Vagina (tissue), 2 donors: ENCODE results near the gene RNF11. TPM values are rescaled to one million over a fixed set of nuclear protein-coding genes. Genes with fewer than 3 reads are reported as not detected.
"Not testable (repeated sequence)": the region's sequence is repeated elsewhere in the genome, so short reads cannot be mapped to it uniquely, and the experiment has no call there.

ENCODE experiments used
- DNase-seq, 2 donors: peaks; one replicate each; pipeline ENCODE4 v3.0.0-alpha.2; 2017; ENCODE audit errors: extremely low spot score in 2 of 2
- H3K27ac ChIP-seq: fragments of 200-600 bp; sonication (generic); one replicate; pipeline ENCODE4 v1.5.1; 2019
- H3K27me3 ChIP-seq: fragments of 200-600 bp; sonication (generic); one replicate; pipeline ENCODE4 v1.5.1; 2019
- H3K36me3 ChIP-seq, 2 donors: fragments of 200-600 bp; sonication (generic); one replicate each; pipeline ENCODE4 v1.5.1; 2017 to 2019
- H3K4me1 ChIP-seq: fragments of 200-600 bp; sonication (generic); one replicate; pipeline ENCODE4 v1.5.1; 2019
- H3K4me3 ChIP-seq, 2 donors: fragments of 200-600 bp; sonication (generic); 1 replicate in 1 of 2; 2 replicates in 1 of 2; pipeline ENCODE4 v1.5.1; 2016 to 2019
- H3K9me3 ChIP-seq: fragments of 200-600 bp; sonication (generic); one replicate; pipeline ENCODE4 v1.5.1; 2019
- CTCF ChIP-seq, 3 experiments: fragments of 450-650 bp in 2 of 3; fragments of 200-600 bp in 1 of 3; sonication (generic) in 1 of 3; IDR thresholded peaks; one replicate each; pipeline ENCODE4 v1.5.1; 2017 to 2019; ENCODE audit warnings: antibody characterized with exemption in 3 of 3, mild to moderate bottlenecking in 2 of 3, moderate library complexity in 2 of 3
- POLR2A ChIP-seq, 2 donors: fragments of 450-650 bp; IDR thresholded peaks; one replicate each; pipeline ENCODE4 v1.6.1; 2017; ENCODE audit warnings: antibody characterized with exemption in 2 of 2, mild to moderate bottlenecking in 2 of 2, moderate library complexity in 2 of 2
- POLR2AphosphoS5 ChIP-seq, 2 donors: sonication (generic); formaldehyde crosslinking; IDR thresholded peaks; one replicate each; pipeline ENCODE4 v1.9.0; 2017; ENCODE audit warnings: antibody characterized with exemption in 2 of 2, mild to moderate bottlenecking in 2 of 2, low read depth in 1 of 2; ENCODE audit not compliant: insufficient read depth in 1 of 2
- intact Hi-C: fragments of 100-400 bp; cut with DNase I; formaldehyde crosslinking; loops from one replicate; pipeline ENCODE4 v1.15.1; 2023
- total RNA-seq: library from RNA; depleted of rRNA; stranded (reverse); fragments of >200 nt; gene quantifications from one replicate; pipeline ENCODE4 v1.2.3, GENCODE V29; 2016

The RNF11 gene
- total RNA-seq, 1 donor from 2014 or later, result 73.9 TPM

DNA sequence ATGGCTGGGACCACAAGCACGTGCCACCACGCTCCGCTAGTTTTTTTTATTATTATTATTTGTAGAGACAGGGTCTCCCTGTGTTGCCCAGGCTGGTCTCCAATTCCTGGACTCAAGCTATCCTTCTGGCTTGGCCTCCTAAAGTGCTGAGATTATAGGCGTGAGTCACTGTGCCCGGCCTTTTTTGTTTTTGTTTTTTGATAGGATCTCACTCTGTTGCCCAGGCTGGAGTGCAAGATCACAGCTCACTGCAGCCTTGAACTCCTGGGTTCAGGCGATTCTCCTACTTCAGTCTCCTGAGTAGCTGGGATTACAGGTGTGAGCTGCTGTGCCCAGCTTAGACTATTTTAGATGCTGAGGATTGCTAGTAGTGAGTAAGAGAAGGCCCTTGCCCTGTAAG lies 11.8 kb upstream of the RNF11 start:
- Histone ChIP-seq H3K27ac (no peak overlapping the region), H3K4me3 (no peak overlapping the region), H3K4me1 (no peaks in the 10 kb centered on the region), H3K27me3 (no peaks in the 10 kb centered on the region), H3K9me3 (no peaks in the 10 kb centered on the region), H3K36me3 (no peaks in the 10 kb centered on the region)
- intact Hi-C loops, result no loop called here
- TF ChIP-seq POLR2A (IDR thresholded peaks at IDR 0.05) (no peak), POLR2AphosphoS5 (IDR thresholded peaks at IDR 0.05; ENCODE audit: insufficient read depth in 1 of 2, low read depth in 1 of 2) (no peak)
- DNase-seq, result no peak

DNA sequence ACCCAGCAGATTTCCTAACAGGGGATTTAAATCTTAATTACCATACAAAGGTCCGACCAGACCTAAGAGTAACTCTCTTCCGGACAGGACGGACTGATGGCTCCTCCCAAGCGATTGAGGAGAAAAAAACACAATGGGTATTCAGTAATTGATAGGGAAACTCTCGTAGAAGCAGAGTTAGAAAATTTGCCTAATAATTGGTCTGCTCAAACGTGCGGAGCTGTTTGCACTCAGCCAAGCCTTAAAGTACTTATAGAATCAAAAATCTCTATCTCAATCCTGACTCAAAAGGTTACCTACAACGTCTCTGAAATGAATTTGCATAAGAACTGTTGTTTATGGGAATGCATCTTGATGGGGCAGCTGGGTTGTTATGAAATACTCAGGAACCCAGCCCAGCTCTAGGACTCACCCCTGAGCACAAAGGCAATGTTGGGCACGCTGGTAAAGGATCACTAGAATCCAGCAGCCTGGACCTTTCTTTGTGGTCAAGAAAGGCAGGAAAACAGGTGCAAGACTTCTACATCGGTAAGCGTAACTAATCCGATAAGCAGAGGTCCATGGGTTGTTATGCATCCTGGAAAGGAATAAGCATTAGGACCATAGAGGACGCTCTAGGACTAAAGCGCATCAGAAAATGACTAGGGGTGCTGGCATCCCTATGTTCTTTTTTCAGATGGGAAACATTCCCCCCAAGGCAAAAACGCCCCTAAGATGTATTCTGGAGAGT lies 8.7 kb upstream of the RNF11 start:
- H3K36me3 ChIP-seq, DNase-seq, intact Hi-C loops, H3K27me3 ChIP-seq, H3K4me3 ChIP-seq, H3K9me3 ChIP-seq, H3K27ac ChIP-seq, H3K4me1 ChIP-seq: not testable (repeated sequence)

DNA sequence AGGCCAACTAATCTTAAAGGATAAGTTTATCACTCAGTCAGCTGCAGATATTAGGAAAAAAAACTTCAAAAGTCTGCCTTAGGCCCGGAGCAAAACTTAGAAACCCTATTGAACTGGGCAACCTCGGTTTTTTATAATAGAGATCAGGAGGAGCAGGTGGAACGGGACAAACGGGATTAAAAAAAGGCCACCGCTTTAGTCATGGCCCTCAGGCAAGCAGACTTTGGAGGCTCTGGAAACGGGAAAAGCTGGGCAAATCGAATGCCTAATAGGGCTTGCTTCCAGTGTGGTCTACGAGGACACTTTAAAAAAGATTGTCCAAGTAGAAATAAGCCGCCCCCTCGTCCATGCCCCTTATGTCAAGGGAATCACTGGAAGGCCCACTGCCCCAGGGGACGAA lies 7.6 kb upstream of the RNF11 start:
- H3K4me3 ChIP-seq, DNase-seq, H3K27me3 ChIP-seq, H3K9me3 ChIP-seq, H3K27ac ChIP-seq, H3K4me1 ChIP-seq, intact Hi-C loops, H3K36me3 ChIP-seq: not testable (repeated sequence)

DNA sequence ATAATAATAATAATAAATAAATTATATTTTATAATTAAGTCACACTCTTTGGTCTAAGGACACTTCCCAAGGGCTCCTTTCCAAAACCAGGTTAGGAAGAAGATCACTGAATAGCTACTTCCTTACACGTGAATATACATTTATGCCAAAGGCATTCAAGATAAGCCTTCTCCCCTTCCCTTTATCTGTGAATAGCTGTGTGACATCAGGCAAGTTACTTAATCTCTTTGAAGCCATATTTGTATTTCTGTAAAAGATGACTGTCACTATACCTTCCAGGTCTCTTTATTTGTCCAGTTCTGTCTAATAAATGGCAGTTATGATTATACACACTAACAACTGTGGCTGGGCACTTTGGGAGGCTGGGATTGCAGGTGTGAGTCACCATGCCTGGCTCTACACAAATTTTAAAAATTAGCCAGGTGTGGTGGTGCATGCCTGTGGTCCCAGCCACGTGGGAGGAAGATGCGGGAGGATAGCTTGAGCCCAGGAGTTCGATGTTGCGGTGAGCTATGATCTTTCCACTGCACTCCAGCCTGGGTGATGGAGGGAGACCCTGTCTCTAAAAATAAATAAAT lies 5.5 kb upstream of the RNF11 start:
- Histone ChIP-seq H3K36me3 (no peaks in the 10 kb centered on the region), H3K4me3 (no peak overlapping the region), H3K27ac (no peak overlapping the region), H3K4me1 (peaks cover 7% of the 10 kb centered on the region), H3K27me3 (no peaks in the 10 kb centered on the region), H3K9me3 (no peaks in the 10 kb centered on the region)
- no peak for DNase-seq
- intact Hi-C loops, result no loop called here
- no peak for TF ChIP-seq POLR2AphosphoS5 (IDR thresholded peaks at IDR 0.05; ENCODE audit: insufficient read depth in 1 of 2, low read depth in 1 of 2)

DNA sequence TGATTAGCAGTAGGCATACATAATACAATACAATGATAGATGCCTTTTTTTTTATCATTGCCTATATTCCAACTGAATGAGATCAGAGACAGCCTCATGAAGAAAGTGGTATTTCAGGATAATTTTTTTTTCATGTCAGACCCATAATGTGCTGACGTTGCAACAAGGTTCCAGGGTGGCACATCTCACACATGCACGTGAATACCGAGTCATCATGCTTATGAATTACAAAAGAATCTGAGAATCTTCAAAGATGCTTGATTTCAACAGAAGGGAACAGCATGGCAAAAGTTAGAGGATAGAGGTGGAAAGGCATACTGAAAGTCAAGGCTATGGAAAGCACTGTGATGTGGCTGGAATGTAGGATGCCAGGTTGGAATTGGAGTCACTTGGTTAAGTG lies 5.0 kb upstream of the RNF11 start:
- TF ChIP-seq POLR2AphosphoS5 (IDR thresholded peaks at IDR 0.05; ENCODE audit: insufficient read depth in 1 of 2, low read depth in 1 of 2) (no peak), CTCF (IDR thresholded peaks at IDR 0.05) (no peak), POLR2A (IDR thresholded peaks at IDR 0.05) (no peak)
- Histone ChIP-seq H3K36me3 (no peaks in the 10 kb centered on the region), H3K27me3 (no peaks in the 10 kb centered on the region), H3K4me1 (peaks cover 9% of the 10 kb centered on the region), H3K9me3 (no peaks in the 10 kb centered on the region), H3K27ac (no peak overlapping the region), H3K4me3 (no peak overlapping the region)
- DNase-seq, result no peak
- intact Hi-C loops, result no loop called here

DNA sequence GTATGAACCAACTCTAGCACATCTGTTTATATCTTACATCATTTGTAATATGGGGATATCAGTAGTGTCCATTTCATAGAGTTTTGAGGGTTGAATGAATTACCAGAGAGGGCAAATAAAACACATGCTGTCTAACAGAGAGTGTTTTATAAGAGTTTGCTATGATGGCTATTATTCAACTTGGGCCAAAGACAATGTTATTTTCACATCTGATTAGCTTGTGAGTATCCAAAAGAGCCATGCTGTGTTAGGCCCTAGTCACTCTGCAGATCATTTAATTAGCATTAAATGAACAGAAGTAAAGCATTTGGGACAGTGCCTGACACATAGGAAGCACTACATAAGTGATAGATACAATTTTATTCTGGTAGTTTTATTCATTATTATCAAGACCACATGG lies 4.2 kb upstream of the RNF11 start:
- Histone ChIP-seq H3K27me3 (no peaks in the 10 kb centered on the region), H3K4me3 (no peak overlapping the region), H3K36me3 (no peaks in the 10 kb centered on the region), H3K9me3 (no peaks in the 10 kb centered on the region), H3K27ac (no peak overlapping the region), H3K4me1 (peaks cover 9% of the 10 kb centered on the region)
- intact Hi-C loops, result no loop called here
- no peak for DNase-seq
- TF ChIP-seq CTCF (IDR thresholded peaks at IDR 0.05) (no peak), POLR2A (IDR thresholded peaks at IDR 0.05) (no peak), POLR2AphosphoS5 (IDR thresholded peaks at IDR 0.05; ENCODE audit: insufficient read depth in 1 of 2, low read depth in 1 of 2) (no peak)

GRCh38 chr1:51234236-51234635 lies 1.8 kb upstream of the RNF11 start:
- DNase-seq, H3K36me3 ChIP-seq, intact Hi-C loops, H3K27me3 ChIP-seq, H3K27ac ChIP-seq, H3K4me3 ChIP-seq, H3K9me3 ChIP-seq: not testable (repeated sequence)
- H3K4me1 ChIP-seq, result peaks cover 28% of the 10 kb centered on the region
